K562 (cell line): ENCODE results near the gene SLC18A3.

Experiments
- CTBP1 ChIP-seq: fragments of 450-650 bp; IDR thresholded peaks from 2 replicates; pipeline ENCODE4 v1.6.1; 2016; ENCODE audit warnings: borderline replicate concordance
- CTCF ChIP-seq, 3 experiments: IDR thresholded peaks in 2 of 3; conservative IDR thresholded peaks in 1 of 3; 2 replicates each; pipeline ENCODE4 v1.5.1; 2011 to 2012; ENCODE audit warnings: low read length in 3 of 3, mild to moderate bottlenecking in 3 of 3, control low read depth in 2 of 3, improper control_type of control experiment in 1 of 3, inconsistent platforms in 1 of 3, low read depth in 1 of 3, mixed read lengths in 1 of 3, moderate library complexity in 1 of 3; ENCODE audit not compliant: insufficient read depth in 2 of 3
- EZH2 ChIP-seq: IDR thresholded peaks from 2 replicates; pipeline ENCODE4 v1.6.1; 2012; ENCODE audit warnings: low read depth, mild to moderate bottlenecking, inconsistent platforms, low read length, borderline replicate concordance
- MLX ChIP-seq, 2 experiments: fragments of 450-650 bp in 1 of 2; sonication (generic) in 1 of 2; formaldehyde crosslinking; conservative IDR thresholded peaks; 2 replicates each; pipeline versions ENCODE4 v1.4.0 to v1.8.1; 2020 to 2022; ENCODE audit warnings: mild to moderate bottlenecking in 1 of 2, missing genetic modification reagents in 1 of 2
- MTF1 ChIP-seq: fragments of 250-450 bp; sonication (Bioruptor Pico); IDR thresholded peaks from 2 replicates; pipeline ENCODE4 v1.9.0; 2021; ENCODE audit warnings: moderate library complexity, mild to moderate bottlenecking, inconsistent platforms, borderline replicate concordance
- NFIC ChIP-seq: fragments of 450-650 bp; IDR thresholded peaks from 2 replicates; pipeline ENCODE4 v1.6.1; 2017; ENCODE audit warnings: mild to moderate bottlenecking, inconsistent platforms
- POLR2A ChIP-seq: fragments of 450-650 bp; conservative IDR thresholded peaks from 2 replicates; pipeline ENCODE4 v1.6.1; 2016
- RAD21 ChIP-seq, 2 experiments: fragments of 250-450 bp in 1 of 2; fragments of 450-650 bp in 1 of 2; sonication (Bioruptor Pico) in 1 of 2; formaldehyde crosslinking in 1 of 2; IDR thresholded peaks in 1 of 2; conservative IDR thresholded peaks in 1 of 2; 2 replicates each; pipeline versions ENCODE4 v1.4.0 to v1.8.0; 2020 to 2022; ENCODE audit warnings: mild to moderate bottlenecking in 2 of 2, moderate library complexity in 1 of 2
- RCOR1 ChIP-seq, 2 experiments: IDR thresholded peaks; 2 replicates each; pipeline ENCODE4 v1.6.1; 2012; ENCODE audit warnings: low read depth in 2 of 2, low read length in 2 of 2, borderline replicate concordance in 1 of 2, improper control_type of control experiment in 1 of 2
- SP1 ChIP-seq: sonication (generic); formaldehyde crosslinking; IDR thresholded peaks from 2 replicates; pipeline ENCODE4 v1.8.1; 2022; ENCODE audit warnings: mild to moderate bottlenecking, missing genetic modification reagents
- TEAD4 ChIP-seq, 2 experiments: sonication (generic) in 1 of 2; formaldehyde crosslinking in 1 of 2; IDR thresholded peaks; 2 replicates each; pipeline versions ENCODE4 v1.6.1 to v1.8.0; 2012 to 2022; ENCODE audit warnings: borderline replicate concordance in 1 of 2, inconsistent platforms in 1 of 2, low read length in 1 of 2, mild to moderate bottlenecking in 1 of 2, missing genetic modification reagents in 1 of 2
- YY1 ChIP-seq, 3 experiments: IDR thresholded peaks; 2 replicates each; pipeline ENCODE4 v1.6.1; 2011; ENCODE audit warnings: low read length in 2 of 3, mild to moderate bottlenecking in 2 of 3, moderate library complexity in 2 of 3, borderline replicate concordance in 1 of 3, control low read depth in 1 of 3, low read depth in 1 of 3; ENCODE audit not compliant: insufficient read depth in 3 of 3, insufficient replicate concordance in 2 of 3, control insufficient read depth in 1 of 3, insufficient read length in 1 of 3; ENCODE audit errors: extremely low read depth in 1 of 3
- ZNF274 ChIP-seq: IDR thresholded peaks from 2 replicates; pipeline ENCODE4 v1.6.1; 2011; ENCODE audit warnings: low read depth, mild to moderate bottlenecking, low read length, moderate library complexity, borderline replicate concordance
- ZNF512 ChIP-seq: IDR thresholded peaks from 2 replicates; pipeline ENCODE4 v1.6.1; 2016; ENCODE audit warnings: missing genetic modification characterization, missing compliant biosample characterization

GRCh38 chr10:49643241-49644034 lies 33.3 kb downstream of the SLC18A3 start:
- TF ChIP-seq ZNF512 (tag) = no peak
- no peak for TF ChIP-seq RCOR1 (IDR thresholded peaks at IDR 0.05; ENCODE audit: borderline replicate concordance in 1 of 2, low read depth in 2 of 2, low read length in 2 of 2)
- TF ChIP-seq SP1 (CRISPR knock-in tag) = no peak
- no peak for TF ChIP-seq MLX (CRISPR knock-in tag; conservative IDR thresholded peaks at IDR 0.05)
- no peak for TF ChIP-seq ZNF274
- no peak for TF ChIP-seq CTBP1
- TF ChIP-seq EZH2 = no peak
- TF ChIP-seq MTF1 = no peak
- no peak for TF ChIP-seq NFIC
- no peak for TF ChIP-seq POLR2A
- TF ChIP-seq CTCF (IDR thresholded peaks at IDR 0.05 in 2 of 3, conservative IDR thresholded peaks at IDR 0.05 in 1 of 3; ENCODE audit: insufficient read depth in 2 of 3, low read depth in 1 of 3, low read length in 3 of 3) = no peak
- no peak for TF ChIP-seq TEAD4 (IDR thresholded peaks at IDR 0.05; ENCODE audit: low read length)
- TF ChIP-seq TEAD4 (CRISPR knock-in tag; IDR thresholded peaks at IDR 0.05; ENCODE audit: borderline replicate concordance) = no peak
- no peak for TF ChIP-seq RAD21 (CRISPR knock-in tag; conservative IDR thresholded peaks at IDR 0.05 in 1 of 2, IDR thresholded peaks at IDR 0.05 in 1 of 2)
- TF ChIP-seq YY1 (IDR thresholded peaks at IDR 0.05; ENCODE audit: borderline replicate concordance in 1 of 3, control insufficient read depth in 1 of 3, extremely low read depth in 1 of 3, insufficient read depth in 3 of 3, insufficient read length in 1 of 3, insufficient replicate concordance in 2 of 3, low read depth in 1 of 3, low read length in 2 of 3) = no peak
